ENCODE measurements around the gene AUH.

Gene AUH

DNA sequence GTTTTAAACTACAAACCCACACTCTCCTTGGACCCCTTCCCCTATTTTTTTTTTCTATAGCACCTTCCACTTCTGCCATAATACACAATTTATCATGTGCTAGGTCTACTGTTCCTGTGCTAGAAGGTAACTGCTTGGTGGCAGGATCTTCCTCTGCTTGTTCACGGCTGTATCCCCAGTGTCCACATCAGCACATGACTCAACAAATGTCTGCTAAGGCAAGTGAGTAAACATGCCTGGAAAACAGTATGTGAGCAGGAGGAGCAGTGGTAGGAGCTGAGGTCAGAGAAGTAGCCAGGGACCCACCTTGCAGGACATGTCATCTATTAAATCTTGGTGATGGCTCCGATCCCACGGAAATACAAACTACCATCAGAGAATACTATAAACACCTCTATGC, 79.4 kb downstream of the AUH start:
- Histone ChIP-seq H3K9ac (ENCODE audit: low read depth in 1 of 2, low read length in 2 of 2) (no peak overlapping the region), H3K27ac (ENCODE audit: low read depth in 2 of 2, low read length in 2 of 2) (no peak overlapping the region), H3K36me3 (ENCODE audit: control insufficient read depth in 2 of 2, insufficient read depth in 2 of 2, low read length in 2 of 2) (no peaks in the 10 kb centered on the region), H3K9me3 (ENCODE audit: control insufficient read depth in 2 of 2, low read length in 2 of 2) (no peaks in the 10 kb centered on the region), H3K4me1 (ENCODE audit: control insufficient read depth in 2 of 2, insufficient read depth in 2 of 2, low read length in 2 of 2) (no peaks in the 10 kb centered on the region), H3K4me3 (ENCODE audit: low read length in 2 of 2) (no peak overlapping the region), H3K27me3 (ENCODE audit: control insufficient read depth in 2 of 2, insufficient read depth in 2 of 2, low read length in 2 of 2) (no peaks in the 10 kb centered on the region)

DNA sequence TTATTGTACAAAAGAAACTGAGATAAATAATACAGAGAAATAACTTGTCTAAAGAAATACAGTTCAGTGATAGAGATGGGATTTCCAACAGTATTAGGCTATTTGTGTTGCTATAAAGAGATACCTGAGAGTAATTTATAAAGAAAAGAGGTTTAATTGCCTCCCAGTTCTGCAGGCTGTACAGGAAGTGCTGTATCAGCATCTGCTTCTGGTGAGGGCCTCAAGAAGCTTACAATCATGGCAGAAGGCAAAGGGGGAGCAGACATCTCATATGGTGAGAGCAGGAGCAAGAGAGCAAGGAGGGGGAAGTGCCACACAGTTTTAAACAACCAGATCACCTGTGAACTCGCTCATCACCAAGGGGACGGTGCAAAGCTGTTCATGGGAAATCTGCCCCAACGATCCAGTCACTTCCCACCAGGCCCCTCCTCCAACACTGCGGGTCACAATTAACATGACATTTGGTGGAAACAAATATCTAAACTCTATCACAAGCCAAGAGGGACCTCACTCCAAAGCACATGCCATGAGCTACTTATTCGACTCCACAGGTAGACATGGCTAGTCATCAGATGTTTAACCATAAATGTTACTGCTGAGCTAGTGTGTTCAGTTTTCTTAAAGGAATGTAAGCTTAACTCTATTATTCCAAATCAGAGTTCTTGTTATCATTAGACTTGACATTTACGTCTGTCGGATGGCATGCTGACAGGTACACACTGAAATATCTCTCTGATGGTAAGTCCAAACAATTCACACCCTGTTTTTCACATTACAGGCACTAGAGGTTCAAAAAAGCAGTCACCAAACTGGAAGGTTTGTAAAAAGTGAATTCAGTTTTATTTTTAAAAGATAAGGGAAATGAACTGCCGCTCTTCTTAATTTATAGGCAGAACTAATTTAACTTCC, 82.2 kb downstream of the AUH start:
- H3K9ac ChIP-seq (ENCODE audit: low read depth in 1 of 2, low read length in 2 of 2) = no peak overlapping the region
- no peaks in the 10 kb centered on the region for H3K36me3 ChIP-seq (ENCODE audit: control insufficient read depth in 2 of 2, insufficient read depth in 2 of 2, low read length in 2 of 2)
- no peaks in the 10 kb centered on the region for H3K9me3 ChIP-seq (ENCODE audit: control insufficient read depth in 2 of 2, low read length in 2 of 2)
- no peak overlapping the region for H3K4me3 ChIP-seq (ENCODE audit: low read length in 2 of 2)
- no peaks in the 10 kb centered on the region for H3K4me1 ChIP-seq (ENCODE audit: control insufficient read depth in 2 of 2, insufficient read depth in 2 of 2, low read length in 2 of 2)
- no peak overlapping the region for H3K27ac ChIP-seq (ENCODE audit: low read depth in 2 of 2, low read length in 2 of 2)
- no peaks in the 10 kb centered on the region for H3K27me3 ChIP-seq (ENCODE audit: control insufficient read depth in 2 of 2, insufficient read depth in 2 of 2, low read length in 2 of 2)

DNA sequence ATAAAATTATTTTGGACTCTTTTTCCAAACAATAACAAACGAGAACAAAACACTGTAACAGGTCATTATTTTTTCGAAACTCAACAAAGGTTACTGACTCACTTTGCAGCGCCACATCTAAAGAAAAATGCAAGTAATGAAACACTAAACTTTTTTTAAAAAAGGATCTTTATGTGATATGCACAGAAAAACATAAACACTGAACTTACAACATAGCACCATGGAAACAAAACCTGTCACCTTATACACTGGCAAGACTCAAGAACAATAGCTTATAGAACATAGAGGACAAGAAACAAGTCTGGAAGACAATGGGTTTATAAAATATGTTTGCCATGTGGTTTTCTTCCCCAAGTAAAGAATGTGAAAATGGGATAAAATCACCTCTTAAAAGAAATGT, 85.2 kb downstream of the AUH start:
- Histone ChIP-seq H3K27me3 (ENCODE audit: control insufficient read depth in 2 of 2, insufficient read depth in 2 of 2, low read length in 2 of 2) (no peaks in the 10 kb centered on the region), H3K9ac (ENCODE audit: low read depth in 1 of 2, low read length in 2 of 2) (no peak overlapping the region), H3K27ac (ENCODE audit: low read depth in 2 of 2, low read length in 2 of 2) (no peak overlapping the region), H3K36me3 (ENCODE audit: control insufficient read depth in 2 of 2, insufficient read depth in 2 of 2, low read length in 2 of 2) (no peaks in the 10 kb centered on the region), H3K4me1 (ENCODE audit: control insufficient read depth in 2 of 2, insufficient read depth in 2 of 2, low read length in 2 of 2) (no peaks in the 10 kb centered on the region), H3K4me3 (ENCODE audit: low read length in 2 of 2) (no peak overlapping the region), H3K9me3 (ENCODE audit: control insufficient read depth in 2 of 2, low read length in 2 of 2) (no peaks in the 10 kb centered on the region)

DNA sequence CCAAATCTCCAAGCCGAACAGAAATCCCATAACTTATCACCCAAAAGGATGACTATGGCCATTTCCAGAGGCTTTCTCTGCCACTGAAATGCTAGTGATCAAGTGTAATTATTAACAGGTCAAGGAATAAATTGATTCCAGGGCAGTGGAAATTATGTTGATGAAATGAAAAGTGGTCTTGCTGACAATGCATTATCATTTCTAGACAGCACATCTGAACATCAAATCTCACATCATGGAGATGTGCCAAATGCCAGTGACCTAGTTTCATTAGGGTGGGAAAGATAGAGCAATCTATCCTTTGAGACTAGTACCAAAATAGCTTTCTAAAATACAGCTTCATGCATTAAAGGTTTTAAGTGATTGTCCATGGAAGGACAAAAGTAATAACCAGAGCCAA, 86.1 kb downstream of the AUH start:
- no peaks in the 10 kb centered on the region for H3K4me1 ChIP-seq (ENCODE audit: control insufficient read depth in 2 of 2, insufficient read depth in 2 of 2, low read length in 2 of 2)
- H3K9me3 ChIP-seq (ENCODE audit: control insufficient read depth in 2 of 2, low read length in 2 of 2) = no peaks in the 10 kb centered on the region
- no peaks in the 10 kb centered on the region for H3K27me3 ChIP-seq (ENCODE audit: control insufficient read depth in 2 of 2, insufficient read depth in 2 of 2, low read length in 2 of 2)
- no peak overlapping the region for H3K4me3 ChIP-seq (ENCODE audit: low read length in 2 of 2)
- no peak overlapping the region for H3K9ac ChIP-seq (ENCODE audit: low read depth in 1 of 2, low read length in 2 of 2)
- no peaks in the 10 kb centered on the region for H3K36me3 ChIP-seq (ENCODE audit: control insufficient read depth in 2 of 2, insufficient read depth in 2 of 2, low read length in 2 of 2)
- H3K27ac ChIP-seq (ENCODE audit: low read depth in 2 of 2, low read length in 2 of 2) = no peak overlapping the region

DNA sequence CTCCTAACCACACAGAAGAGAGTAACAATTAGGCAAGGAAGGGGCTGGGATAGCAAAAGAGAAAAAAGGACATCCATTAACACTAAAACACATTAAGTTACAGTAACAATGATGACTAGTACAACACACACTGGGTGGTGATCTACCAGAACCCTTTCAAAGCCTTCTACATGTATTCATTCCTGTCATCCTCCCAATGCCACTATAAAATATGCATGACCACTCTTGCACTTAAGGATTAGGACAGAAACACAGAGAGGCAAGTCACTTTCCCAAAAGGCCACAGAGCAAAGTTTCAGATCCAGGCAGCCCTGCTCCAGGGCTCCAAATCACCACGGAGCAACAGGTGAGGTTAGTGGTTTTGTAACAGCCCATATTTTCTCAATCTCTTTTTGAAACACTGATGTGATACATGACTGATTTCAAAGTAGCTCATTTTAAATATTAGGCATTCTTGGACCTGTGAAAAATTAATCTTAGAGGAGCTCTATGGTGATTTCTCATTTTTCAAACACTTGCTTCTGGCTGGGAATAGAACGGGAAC, 86.7 kb downstream of the AUH start:
- Histone ChIP-seq H3K27me3 (ENCODE audit: control insufficient read depth in 2 of 2, insufficient read depth in 2 of 2, low read length in 2 of 2) (no peaks in the 10 kb centered on the region), H3K9ac (ENCODE audit: low read depth in 1 of 2, low read length in 2 of 2) (no peak overlapping the region), H3K9me3 (ENCODE audit: control insufficient read depth in 2 of 2, low read length in 2 of 2) (no peaks in the 10 kb centered on the region), H3K36me3 (ENCODE audit: control insufficient read depth in 2 of 2, insufficient read depth in 2 of 2, low read length in 2 of 2) (no peaks in the 10 kb centered on the region), H3K27ac (ENCODE audit: low read depth in 2 of 2, low read length in 2 of 2) (no peak overlapping the region), H3K4me1 (ENCODE audit: control insufficient read depth in 2 of 2, insufficient read depth in 2 of 2, low read length in 2 of 2) (no peaks in the 10 kb centered on the region), H3K4me3 (ENCODE audit: low read length in 2 of 2) (no peak overlapping the region)

DNA sequence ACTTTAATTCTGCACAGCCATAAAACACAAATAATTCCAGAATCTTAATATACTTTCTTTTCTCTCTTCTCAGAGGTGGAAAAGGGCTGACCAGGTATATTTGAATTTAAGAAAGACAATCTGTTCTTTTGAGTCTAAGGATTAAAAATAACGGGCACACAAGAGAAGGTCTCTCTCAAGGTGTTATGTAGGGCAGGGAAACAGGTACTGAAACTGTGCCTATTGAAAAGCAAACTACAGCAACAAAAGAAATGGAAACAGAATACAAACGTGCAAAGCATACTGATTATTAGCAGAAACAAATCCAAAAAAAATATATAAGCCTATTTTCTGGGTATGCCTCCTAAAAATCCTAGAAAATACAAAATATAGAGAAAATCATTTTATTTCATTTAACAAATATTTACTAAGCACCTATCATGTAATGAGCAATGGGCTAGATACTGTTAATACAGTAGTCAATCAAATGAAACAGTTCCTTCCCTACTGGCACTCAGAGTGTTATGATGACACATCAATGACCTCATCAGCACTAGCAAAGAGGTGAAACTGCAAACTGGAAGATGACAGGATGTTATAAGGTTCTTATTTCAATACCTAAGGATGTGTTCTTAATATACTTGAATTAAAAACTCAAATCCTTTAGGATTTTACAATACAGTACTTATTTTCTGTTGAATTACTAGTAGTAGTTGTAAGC, 87.7 kb downstream of the AUH start:
- no peak overlapping the region for H3K9ac ChIP-seq (ENCODE audit: low read depth in 1 of 2, low read length in 2 of 2)
- H3K4me1 ChIP-seq (ENCODE audit: control insufficient read depth in 2 of 2, insufficient read depth in 2 of 2, low read length in 2 of 2) = no peaks in the 10 kb centered on the region
- H3K4me3 ChIP-seq (ENCODE audit: low read length in 2 of 2) = no peak overlapping the region
- H3K27me3 ChIP-seq (ENCODE audit: control insufficient read depth in 2 of 2, insufficient read depth in 2 of 2, low read length in 2 of 2) = no peaks in the 10 kb centered on the region
- no peaks in the 10 kb centered on the region for H3K36me3 ChIP-seq (ENCODE audit: control insufficient read depth in 2 of 2, insufficient read depth in 2 of 2, low read length in 2 of 2)
- no peaks in the 10 kb centered on the region for H3K9me3 ChIP-seq (ENCODE audit: control insufficient read depth in 2 of 2, low read length in 2 of 2)
- no peak overlapping the region for H3K27ac ChIP-seq (ENCODE audit: low read depth in 2 of 2, low read length in 2 of 2)

DNA sequence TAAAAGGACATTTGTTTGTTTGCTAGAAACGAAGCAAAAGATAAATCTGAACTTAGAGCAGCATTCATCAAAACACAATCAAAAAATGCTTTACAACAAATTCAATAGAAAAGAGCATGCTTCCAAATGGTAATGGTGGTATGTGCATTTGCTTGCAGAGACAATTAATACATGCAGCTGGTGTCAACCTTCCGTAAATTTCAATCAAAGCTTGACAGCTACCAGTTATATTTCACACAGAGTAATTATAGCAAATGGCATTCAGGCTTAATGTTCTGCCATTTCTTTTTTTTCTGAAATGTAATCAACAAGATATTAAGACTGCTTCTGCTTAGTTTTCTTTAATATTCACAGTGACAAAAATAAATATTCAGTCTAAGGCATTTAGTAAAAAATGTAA, 90.6 kb downstream of the AUH start:
- no peaks in the 10 kb centered on the region for H3K4me1 ChIP-seq (ENCODE audit: control insufficient read depth in 2 of 2, insufficient read depth in 2 of 2, low read length in 2 of 2)
- H3K27me3 ChIP-seq (ENCODE audit: control insufficient read depth in 2 of 2, insufficient read depth in 2 of 2, low read length in 2 of 2) = no peaks in the 10 kb centered on the region
- no peaks in the 10 kb centered on the region for H3K9me3 ChIP-seq (ENCODE audit: control insufficient read depth in 2 of 2, low read length in 2 of 2)
- H3K36me3 ChIP-seq (ENCODE audit: control insufficient read depth in 2 of 2, insufficient read depth in 2 of 2, low read length in 2 of 2) = no peaks in the 10 kb centered on the region
- no peak overlapping the region for H3K4me3 ChIP-seq (ENCODE audit: low read length in 2 of 2)
- no peak overlapping the region for H3K27ac ChIP-seq (ENCODE audit: low read depth in 2 of 2, low read length in 2 of 2)
- H3K9ac ChIP-seq (ENCODE audit: low read depth in 1 of 2, low read length in 2 of 2) = no peak overlapping the region

DNA sequence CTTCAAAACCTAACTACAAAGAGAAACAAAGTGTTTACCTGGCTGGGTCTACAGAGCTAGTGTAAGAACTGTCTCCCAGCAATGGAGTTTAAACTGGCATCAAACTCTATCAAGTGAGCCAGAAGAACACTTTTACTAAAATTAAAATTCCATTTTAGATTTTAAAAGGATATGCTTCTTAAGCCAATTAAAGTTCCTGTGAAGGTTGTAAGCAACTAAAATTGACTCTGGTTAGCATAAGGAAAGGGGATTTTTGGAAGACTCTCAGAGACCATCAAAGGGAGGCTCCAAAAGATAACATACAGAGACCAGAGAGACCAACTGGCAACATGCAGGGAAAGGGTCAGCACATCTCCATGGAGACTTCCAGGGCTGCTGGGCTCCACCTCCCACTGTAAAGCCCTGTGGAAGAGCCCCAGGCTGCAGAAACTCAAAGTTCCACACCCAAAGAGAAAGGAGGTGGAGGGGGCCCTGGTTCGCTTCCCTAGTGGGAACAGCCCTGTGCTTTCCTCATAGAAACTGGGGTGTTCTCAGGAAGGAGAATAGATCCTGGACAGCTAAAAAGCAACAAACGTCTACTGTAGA, 91.7 kb downstream of the AUH start:
- Histone ChIP-seq H3K4me1 (ENCODE audit: control insufficient read depth in 2 of 2, insufficient read depth in 2 of 2, low read length in 2 of 2) (no peaks in the 10 kb centered on the region), H3K27ac (ENCODE audit: low read depth in 2 of 2, low read length in 2 of 2) (no peak overlapping the region), H3K9ac (ENCODE audit: low read depth in 1 of 2, low read length in 2 of 2) (no peak overlapping the region), H3K36me3 (ENCODE audit: control insufficient read depth in 2 of 2, insufficient read depth in 2 of 2, low read length in 2 of 2) (no peaks in the 10 kb centered on the region), H3K4me3 (ENCODE audit: low read length in 2 of 2) (no peak overlapping the region), H3K9me3 (ENCODE audit: control insufficient read depth in 2 of 2, low read length in 2 of 2) (no peaks in the 10 kb centered on the region), H3K27me3 (ENCODE audit: control insufficient read depth in 2 of 2, insufficient read depth in 2 of 2, low read length in 2 of 2) (no peaks in the 10 kb centered on the region)

DNA sequence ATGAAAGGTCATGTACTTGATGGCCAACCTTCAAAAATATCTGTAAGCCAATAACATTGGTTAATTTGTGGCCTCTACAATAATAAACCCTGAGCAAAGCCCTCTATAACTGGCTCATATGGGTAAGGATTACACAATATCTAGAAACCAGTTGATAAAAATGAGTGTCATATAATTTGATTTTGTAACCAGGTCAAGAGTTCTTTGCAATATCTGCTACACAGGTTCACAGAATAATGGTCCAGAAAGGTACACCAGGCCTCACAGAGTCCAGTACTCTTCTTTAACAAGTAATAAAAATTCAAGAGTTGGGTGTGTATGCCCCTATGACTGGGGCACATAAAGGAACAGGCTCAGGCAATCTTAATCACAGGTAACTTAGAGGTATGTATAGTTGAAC, 95.3 kb downstream of the AUH start:
- Histone ChIP-seq H3K27me3 (ENCODE audit: control insufficient read depth in 2 of 2, insufficient read depth in 2 of 2, low read length in 2 of 2) (no peaks in the 10 kb centered on the region), H3K27ac (ENCODE audit: low read depth in 2 of 2, low read length in 2 of 2) (no peak overlapping the region), H3K4me3 (ENCODE audit: low read length in 2 of 2) (no peak overlapping the region), H3K9ac (ENCODE audit: low read depth in 1 of 2, low read length in 2 of 2) (no peak overlapping the region), H3K36me3 (ENCODE audit: control insufficient read depth in 2 of 2, insufficient read depth in 2 of 2, low read length in 2 of 2) (no peaks in the 10 kb centered on the region), H3K4me1 (ENCODE audit: control insufficient read depth in 2 of 2, insufficient read depth in 2 of 2, low read length in 2 of 2) (no peaks in the 10 kb centered on the region), H3K9me3 (ENCODE audit: control insufficient read depth in 2 of 2, low read length in 2 of 2) (no peaks in the 10 kb centered on the region)

DNA sequence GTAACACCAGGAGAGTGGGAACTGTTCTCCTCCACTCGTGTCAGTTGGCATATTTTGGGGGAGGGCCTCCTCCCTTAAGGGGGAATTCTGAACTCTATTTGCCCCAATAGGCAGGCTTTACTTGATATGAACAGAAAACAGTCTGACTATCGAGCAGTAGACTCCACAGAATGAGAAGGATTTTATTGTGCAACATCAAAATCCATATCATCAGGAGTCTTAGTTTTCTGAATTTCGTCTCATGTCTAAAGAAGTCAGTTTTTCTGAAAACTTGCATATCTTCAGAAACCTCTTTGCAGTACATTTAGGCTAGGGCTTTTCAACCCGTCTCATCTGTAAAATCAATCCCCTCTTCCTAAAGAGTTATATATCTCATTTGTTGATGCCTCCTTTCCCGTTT, 96.2 kb downstream of the AUH start:
- no peak overlapping the region for H3K27ac ChIP-seq (ENCODE audit: low read depth in 2 of 2, low read length in 2 of 2)
- H3K27me3 ChIP-seq (ENCODE audit: control insufficient read depth in 2 of 2, insufficient read depth in 2 of 2, low read length in 2 of 2) = no peaks in the 10 kb centered on the region
- no peaks in the 10 kb centered on the region for H3K9me3 ChIP-seq (ENCODE audit: control insufficient read depth in 2 of 2, low read length in 2 of 2)
- no peaks in the 10 kb centered on the region for H3K36me3 ChIP-seq (ENCODE audit: control insufficient read depth in 2 of 2, insufficient read depth in 2 of 2, low read length in 2 of 2)
- H3K9ac ChIP-seq (ENCODE audit: low read depth in 1 of 2, low read length in 2 of 2) = no peak overlapping the region
- H3K4me3 ChIP-seq (ENCODE audit: low read length in 2 of 2) = no peak overlapping the region
- no peaks in the 10 kb centered on the region for H3K4me1 ChIP-seq (ENCODE audit: control insufficient read depth in 2 of 2, insufficient read depth in 2 of 2, low read length in 2 of 2)
